HG03460 (cell line): ENCODE measurements around the gene TIMP2.
"Not testable (repeated sequence)": the region's sequence is repeated elsewhere in the genome, so short reads cannot be mapped to it uniquely, and the experiment has no call there.

Experiments
- ATAC-seq: cut with Tn5 transposase; IDR thresholded peaks from one replicate; pipeline ENCODE4 v1.9.1; 2021; ENCODE audit not compliant: unreplicated experiment

The TIMP2 gene

DNA sequence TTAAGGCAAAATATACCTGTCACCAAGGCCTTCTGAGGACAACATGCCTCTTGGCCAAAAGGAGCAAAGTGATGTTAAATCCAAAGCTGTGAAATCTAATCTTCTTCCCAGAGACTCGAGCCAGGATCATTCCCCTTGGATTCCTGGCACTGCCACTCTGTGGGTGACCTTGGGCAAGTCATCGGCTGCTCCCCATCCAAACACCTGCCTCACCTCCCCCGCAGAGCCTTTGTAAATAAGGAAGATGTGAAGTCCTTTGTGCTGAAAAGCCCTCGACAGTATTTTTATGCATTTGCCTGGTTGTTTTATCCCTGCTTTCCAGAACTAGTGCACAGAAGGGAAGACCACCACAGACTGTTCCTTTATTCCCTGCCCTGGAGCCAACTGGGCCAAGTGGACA is 16.8 kb downstream of the TIMP2 start:
- no peak for ATAC-seq

DNA sequence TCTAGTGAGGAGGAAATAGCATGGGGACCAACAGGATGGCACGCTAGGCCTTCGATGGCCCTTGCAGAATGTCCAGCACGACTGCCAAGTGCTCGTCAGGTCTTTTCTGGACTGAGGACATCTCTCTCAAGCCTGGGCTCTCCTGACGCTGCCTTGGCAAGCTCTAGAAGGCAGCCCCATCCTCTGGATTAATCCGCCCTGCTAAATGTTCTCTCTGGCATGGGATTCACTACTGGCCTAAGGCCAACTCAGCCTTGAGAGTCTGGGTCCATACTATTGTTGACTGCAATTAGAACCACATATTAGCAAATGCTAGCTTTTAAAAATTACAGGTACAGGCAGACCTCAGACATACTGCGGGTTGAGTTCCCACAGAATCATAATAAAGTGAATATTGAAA is 19.6 kb downstream of the TIMP2 start:
- no peak for ATAC-seq

DNA sequence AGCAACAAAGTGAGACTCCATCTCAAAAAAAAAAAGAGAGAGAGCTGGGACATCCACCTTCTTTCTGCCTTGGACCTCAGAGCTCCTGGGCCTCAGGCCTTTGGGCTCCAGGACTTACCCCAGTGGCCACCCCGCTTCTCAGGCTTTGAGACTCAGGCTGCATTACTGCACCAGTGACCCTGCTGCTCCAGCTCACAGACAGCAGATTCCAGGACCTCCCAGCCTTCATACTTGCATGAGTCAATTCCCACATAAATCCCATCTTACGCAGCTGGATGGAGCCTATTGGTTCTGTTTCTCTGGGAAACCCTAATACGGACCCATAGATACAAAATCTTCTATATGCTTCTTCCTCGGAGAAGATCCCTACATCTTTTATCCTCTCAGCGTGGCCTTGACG is 20.1 kb downstream of the TIMP2 start:
- no peak for ATAC-seq

DNA sequence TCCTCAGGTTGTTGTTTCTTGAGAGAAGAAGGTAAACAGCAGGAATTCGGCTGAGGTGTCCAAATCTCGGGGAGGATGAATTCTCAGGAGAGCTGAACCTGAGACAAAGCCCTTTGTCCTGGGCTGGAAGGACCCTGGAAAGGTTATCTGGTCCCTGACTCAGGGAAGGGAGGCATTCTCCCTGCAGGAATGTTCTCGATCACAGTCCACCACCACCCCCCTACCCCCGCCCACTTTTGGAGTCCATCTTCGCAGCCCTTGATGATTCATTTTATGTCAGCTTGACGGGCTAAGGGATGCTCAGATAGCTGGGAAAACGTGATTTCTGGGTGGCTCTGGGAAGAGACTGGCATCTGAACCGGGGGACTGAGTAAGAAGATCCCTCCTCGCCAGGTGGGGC is 20.8 kb downstream of the TIMP2 start:
- no peak for ATAC-seq

DNA sequence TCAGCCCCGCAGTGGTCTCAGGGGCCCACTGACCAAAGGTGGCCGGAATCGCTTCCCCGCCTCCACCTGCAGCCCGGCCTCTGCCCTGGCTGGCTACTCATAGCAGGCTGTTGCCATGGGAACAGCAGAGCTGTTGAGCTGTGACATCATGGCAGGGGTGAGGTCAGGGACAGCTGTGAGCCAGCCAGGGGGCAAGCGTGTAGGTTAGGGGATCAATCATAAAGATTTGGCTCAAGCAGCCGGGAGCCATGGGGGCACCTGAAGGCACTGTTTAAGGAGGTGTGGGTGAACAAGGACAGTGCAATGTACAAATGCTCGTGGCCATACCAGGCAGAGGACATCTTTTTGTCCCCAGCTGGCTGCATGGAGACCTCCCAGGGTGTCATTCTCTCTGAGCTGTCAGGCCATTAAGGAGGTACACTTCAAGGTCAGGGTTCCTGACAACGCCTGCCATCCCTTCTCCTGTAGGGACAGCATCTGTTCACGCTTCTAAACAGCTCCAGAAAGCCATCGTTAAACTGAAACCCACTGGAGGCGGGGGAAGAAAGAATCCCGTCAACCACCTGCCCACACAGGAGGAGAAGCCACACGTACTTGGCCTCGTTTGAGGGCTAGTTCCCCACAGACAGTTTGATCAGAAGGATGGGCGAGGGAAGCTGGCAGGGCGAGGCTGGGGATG is 21.9 kb downstream of the TIMP2 start, which contains the start of gene CEP295NL:
Gene CEP295NL (minus strand): TSS at position 101 of the 679 bp plus-strand sequence. CDS start 1,373 bp downstream, outside the sequence.
- ATAC-seq = no peak

DNA sequence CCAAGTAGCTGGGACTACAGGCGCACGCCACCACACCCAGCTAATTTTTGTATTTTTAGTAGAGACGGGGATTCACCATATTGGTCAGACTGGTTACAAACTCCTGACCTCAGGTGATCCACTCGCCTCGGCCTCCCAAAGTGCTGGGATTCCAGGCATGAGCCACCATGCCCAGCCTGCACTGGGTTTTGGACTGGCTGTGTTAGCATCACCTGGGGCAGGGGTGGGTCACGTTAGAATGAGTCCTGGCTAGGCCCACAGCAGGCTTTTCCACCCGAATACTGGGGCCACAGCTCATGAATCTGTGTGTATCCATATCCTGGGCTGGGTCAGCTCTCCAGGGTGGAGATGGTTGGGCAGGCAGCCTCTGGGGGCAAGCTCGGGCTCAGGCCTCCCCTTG is 23.0 kb downstream of the TIMP2 start:
- not testable (repeated sequence) for ATAC-seq

DNA sequence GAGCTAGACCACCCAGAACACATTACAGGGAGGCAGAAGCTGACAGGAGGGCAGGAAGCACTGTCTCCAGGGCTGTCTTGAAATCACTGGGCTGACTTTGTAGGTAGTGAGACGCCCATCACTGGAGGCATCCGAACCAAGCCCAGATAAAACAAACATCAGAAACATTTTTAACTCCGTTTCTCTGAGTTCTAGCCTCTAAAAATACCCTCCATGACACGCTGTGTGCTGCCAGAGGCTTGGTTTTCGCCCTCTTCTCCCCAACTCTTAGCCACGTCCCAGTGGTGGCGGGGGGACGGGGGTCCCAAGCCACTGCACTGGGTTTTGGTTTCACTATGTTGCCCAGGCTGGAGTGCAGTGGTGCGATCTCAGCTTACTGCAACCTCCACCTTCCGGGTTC is 23.4 kb downstream of the TIMP2 start:
- no peak for ATAC-seq

DNA sequence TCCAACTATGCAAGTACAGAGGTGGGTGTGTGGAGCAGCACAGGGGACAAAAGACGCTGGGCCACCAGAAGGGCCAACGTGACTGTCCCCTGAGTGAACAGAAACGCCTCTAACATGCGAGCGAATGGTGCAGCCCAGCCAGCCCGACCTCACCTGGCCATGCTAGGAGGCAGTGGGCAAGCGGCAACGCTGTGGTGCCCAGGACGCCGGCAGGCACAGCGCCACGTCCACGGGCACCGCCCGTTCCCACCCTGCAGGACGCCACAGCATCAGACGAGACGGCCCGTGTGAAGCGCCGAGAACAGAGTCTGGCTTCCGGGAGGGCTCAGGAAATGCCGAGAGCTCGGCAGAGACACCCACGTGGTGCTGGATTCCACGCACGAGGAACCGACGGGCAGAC is 24.4 kb downstream of the TIMP2 start:
- no peak for ATAC-seq

DNA sequence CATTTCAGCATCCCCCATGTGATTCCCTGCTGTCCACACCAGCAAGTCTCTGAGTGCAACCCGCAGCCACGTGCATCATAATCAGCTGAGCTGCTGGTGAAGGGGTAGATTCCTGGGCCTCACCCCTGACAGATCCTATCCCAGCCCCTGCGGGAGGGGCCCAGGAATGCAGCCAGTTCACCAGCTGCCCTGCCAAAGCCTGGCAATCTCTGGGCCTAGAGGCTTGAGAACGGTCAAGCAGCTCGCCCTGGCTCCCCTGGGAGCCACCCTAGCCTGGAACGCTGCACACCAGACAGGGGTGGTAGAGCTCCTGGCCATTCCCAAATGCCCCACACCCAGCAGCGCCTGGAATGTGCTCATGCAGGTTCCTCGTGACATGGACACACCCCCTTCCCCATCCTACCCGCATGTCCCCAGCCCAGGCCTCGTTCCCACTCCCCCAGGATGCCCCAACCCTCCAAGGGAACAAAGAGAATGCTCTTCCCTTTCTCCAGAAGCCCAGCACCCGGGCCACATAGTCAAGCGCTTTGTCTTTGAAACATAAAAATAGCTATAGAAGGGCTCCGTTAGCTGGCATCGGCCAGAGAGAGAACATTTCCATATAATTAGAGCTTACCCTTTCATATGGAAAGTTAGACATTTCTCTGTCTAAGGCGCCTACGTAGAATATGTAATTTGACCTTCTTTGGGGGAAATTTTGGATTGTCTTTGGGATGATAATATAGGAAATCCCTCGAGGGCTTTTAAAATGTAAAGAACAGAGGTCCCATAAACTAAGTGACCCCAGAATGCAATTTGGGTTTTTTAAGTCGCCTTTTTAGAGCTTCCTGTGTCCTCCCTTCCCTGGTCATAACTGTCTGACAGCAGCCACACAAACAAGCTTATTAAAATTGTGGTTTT is 25.6 kb downstream of the TIMP2 start:
- ATAC-seq = no peak

DNA sequence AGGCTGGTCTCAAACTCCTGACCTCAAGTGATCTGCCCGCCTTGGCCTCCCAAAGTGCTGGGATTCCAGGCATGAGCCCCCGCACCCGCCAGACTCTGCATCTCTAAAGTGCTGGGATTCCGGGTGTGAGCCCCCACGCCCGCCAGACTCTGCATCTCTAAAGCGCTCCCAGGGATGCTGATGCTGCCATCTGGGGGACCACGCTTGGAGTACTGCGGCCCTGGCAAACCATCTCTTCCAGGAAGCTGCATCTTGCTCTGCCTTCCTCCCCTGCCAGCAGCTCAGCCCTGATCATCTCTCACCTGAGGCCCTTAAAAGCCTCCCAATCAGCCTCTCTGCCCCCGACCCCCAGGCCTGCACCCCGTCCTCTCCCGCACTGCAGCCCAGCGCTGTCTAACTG is 26.2 kb downstream of the TIMP2 start:
- no peak for ATAC-seq

DNA sequence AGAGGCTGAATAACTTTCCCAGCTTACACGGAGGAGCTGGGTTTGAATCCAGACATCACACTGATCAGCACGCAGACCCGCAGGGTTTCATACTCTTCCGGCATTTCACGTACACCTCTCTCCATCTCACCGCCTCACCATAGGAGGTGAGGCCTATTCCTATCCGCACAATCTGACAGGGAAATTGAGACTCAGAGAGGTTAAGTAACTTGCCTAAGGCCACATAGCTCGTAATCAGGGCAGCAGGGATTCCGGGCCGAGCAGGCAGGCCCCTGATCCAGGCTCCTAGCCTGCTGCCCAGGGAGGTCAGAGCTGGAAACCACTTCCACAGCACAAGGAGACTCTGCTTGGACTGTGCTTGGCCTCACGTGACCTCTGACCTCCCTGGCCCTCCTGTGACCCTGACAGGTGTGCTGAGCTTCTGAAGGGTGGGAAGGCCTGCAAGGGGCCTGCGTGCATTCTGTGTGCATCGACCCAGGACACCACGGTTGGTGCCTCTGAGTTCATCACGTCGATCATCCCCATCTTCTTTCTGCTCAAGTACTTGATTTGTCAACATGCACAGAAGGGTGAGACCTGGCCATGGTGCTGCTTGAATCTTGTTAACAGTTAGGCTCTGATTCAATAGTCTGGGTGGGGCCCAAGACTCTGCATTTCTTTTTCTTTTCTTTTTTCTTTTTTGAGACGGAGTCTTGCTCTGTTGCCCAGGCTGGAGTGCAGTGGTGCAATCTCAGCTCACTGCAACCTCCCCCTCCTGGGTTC is 26.9 kb downstream of the TIMP2 start:
- no peak for ATAC-seq

DNA sequence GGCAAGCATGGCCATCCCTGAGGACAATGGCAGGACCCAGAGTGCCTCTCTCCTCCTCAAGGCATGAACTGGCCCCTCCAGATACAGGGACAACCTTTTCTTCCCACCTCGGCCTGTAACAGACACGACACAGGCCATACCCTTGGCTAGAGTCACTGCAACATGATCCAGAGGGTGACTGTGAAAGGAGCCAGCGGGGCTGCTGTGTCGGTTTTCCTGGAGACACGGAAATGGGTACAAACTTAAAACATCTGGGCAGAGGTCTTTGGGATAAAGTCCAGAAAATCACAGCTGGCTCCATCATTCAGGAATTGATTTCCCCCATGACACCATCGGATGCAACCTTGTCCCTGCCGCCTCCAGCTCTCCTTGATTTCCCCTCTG is 27.5 kb downstream of the TIMP2 start:
- ATAC-seq = no peak

DNA sequence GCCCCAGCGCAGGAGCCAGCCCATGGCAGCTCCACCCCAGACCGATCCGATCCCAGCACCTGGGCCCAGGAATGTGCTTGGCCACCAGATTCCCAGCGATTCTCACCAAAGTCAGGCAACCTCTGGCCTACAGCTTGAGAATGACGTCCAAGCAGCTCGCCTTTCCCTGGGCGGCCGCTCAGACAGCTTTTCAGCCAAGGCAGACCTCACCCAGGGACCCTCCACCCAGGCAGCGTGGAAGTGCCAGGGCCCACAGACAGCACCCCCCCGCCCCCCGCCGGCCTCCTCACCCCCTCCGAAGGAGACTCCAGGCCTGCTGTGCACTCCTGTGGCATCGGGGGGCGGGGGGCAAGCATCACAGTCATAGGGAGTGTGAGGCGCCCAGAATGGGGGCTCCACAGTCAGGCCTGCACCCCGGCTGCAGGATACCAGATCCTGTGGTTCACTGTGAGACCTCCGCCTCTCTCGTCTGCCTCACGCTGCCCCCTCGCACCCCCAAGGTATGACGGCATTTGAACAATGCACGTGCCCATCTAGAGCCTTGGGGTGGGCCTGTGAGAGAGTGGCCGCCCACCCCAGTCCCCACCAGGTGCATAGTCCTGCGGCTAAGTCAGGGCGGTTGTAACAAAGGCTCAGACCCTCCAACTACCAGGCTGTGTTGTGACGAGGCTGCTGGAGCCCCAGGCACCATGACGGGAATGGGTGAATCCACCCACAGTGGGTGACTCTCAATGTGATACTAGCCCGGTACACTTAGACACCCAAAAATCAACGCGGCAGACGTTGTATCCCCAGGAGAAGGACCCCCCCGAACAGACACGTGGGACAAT is 28.1 kb downstream of the TIMP2 start:
- ATAC-seq = no peak

DNA sequence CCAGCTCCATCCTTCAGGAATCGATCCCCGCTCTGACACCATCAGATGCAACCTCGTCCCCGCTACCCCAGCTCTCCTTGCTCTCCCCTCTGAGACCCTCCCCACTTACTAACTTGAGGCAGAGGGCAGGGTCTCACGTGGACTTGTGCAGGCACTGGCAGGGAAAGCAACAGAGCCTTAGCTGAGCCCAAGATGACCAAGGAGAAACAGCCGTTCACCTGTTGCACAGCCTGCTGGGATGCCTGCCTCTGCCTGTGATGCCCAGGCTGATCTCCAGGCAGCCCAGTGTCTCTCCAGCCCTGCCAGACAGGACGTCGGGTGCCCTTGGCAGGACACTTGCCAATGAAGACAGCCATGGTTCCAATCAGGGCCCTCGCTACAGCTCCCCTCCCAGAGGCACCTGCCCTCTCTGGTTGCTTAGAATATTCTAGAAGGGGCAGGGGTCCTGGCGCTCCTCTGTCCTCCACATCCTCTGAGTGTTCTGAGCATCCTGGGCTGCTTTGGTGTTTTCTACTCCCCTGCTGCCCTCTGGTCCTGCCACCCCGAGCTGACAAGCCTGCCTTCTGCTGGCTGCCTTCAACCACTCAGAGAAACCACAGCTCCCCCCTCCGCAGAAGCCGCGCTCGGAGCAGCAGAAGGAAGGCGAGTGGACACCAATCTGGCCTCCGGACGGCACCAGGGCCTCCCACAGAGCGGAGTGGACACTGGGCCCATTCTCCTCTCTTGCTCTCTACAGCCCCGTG is 28.9 kb downstream of the TIMP2 start:
- ATAC-seq = no peak

DNA sequence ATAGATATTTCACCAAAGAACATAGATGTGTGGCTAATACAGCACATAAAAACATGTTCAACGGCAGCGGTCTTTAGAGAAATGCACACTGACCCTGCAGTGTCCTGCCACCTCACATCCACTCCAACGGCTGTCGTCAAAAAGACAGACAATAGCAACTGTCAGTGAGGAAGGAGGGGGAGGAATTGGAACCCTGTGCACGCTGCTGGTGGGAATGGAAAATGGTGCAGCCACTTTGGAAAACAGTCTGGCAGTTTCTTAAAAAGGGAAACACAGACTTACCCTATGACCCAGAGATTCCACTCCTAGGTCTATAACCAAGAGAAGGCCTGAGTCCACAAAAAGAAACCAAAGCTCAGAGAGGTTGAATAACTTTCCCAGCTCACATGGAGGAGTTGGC is 29.9 kb downstream of the TIMP2 start:
- ATAC-seq = no peak

DNA sequence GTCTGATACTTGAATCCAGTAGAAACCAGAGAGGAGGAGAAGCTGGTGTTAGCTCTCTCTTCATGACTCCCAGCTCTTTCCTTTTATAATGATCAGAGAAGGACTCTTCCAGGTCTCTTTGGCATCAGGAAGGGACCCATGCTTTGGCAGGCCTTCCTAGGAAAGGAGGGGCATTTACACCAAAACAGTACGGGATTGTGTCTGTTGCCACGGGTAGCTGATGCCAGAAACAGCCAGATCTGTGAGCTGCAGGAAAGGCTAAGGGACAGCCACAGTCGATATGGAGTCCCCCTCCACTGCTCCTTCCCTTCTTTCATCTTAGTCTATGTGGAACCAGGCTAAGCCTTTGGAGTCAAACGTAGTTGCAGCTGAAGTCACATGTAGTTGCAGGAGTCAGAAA is 31.5 kb downstream of the TIMP2 start:
- no peak for ATAC-seq

DNA sequence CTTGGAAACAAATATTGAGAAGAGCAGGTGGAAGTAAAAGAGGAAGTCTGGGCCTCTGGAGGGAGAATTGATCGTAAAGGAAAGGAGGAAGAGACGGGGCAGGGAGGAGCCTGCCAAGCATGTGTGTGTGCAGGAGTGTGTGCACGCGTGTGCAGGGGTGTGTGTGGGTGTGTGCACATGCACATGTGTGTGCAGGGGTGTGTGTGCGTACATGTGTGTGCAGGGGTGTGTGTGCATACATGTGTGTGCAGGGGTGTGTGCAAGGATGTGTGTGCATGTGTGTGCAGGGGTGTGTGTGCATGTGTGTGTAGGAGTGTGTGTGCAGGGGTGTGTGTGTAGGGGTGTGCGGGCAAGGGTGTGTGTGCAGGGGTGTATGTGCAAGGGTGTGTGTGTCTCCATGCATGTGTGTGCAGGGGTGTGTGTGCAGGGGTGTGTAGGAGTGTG is 32.2 kb downstream of the TIMP2 start:
- ATAC-seq = no peak

DNA sequence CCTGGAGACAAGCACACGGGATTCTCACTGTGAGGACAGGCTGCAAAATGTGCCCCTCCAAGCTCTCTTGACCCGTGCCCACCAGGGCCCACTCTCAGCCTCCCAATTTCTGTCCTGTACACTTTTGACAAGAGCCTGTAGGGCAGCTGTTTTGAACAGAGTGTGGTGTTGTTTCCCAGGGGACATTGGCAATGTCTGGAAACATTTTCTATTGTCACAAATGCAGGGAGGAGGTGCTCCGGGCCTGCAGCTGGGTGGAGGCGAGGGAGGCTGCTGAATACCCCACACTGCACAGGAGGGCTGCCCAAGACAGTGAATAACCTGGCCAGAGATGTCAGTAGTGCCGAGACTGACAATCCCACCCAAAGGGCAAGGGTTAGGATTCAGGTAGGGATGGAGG is 32.7 kb downstream of the TIMP2 start:
- no peak for ATAC-seq

DNA sequence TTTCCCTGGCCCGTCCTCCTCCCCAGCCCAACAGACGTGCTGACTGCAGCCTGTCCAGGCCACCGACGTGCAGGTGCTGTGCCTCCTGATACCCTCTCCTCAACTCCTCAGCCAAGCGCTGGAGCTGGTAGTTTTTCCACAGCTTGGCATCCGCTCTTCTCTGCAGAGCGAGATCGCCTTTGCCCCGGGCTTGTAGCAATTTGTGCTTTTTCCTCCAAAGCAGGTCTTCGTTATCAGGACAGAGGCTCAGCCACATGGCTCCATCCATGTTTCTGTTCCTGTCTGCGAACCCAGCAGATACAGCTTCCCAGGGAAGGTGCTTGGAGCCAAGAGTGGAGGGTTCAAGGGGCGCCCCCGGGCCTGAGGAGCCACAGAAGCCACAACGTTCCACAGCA is 33.1 kb downstream of the TIMP2 start:
- no peak for ATAC-seq
